WTC11 (cell line): ENCODE results near the gene GAB2. TPM values are rescaled to one million over a fixed set of nuclear protein-coding genes. Genes with fewer than 3 reads are reported as not detected.

Experiments
- ATAC-seq: fragments of 200-7000 bp; cut with Tn5 transposase; 2 replicates; pipeline ENCODE4 v1.10.0; 2021; ENCODE audit warnings: mild to moderate bottlenecking, moderate library complexity
- CTCF ChIA-PET: fragments of 300-600 bp; sonication (Branson Sonifier 250); formaldehyde crosslinking; loops from one replicate; lab custom pipeline; 2021; ENCODE audit warnings: antibody characterized with exemption; lab: Charles Lee
- POLR2A ChIA-PET: fragments of 350-600 bp; sonication (Branson Sonifier 250); formaldehyde crosslinking; loops from one replicate; lab custom pipeline; 2021; ENCODE audit warnings: antibody characterized with exemption; lab: Charles Lee
- DNase-seq: peaks from one replicate; pipeline ENCODE4 v3.0.0; 2021; ENCODE audit warnings: low spot score
- H3K27ac Mint-ChIP-seq: 2 replicates; pipeline ENCODE4 v1.8.0; 2021; ENCODE audit warnings: mixed read lengths
- H3K27me3 Mint-ChIP-seq: 2 replicates; pipeline ENCODE4 v1.8.0; 2021; ENCODE audit warnings: low read depth, mild to moderate bottlenecking, moderate library complexity, mixed read lengths
- H3K36me3 Mint-ChIP-seq: 2 replicates; pipeline ENCODE4 v1.8.0; 2021; ENCODE audit warnings: mixed read lengths
- H3K4me1 Mint-ChIP-seq: 2 replicates; pipeline ENCODE4 v1.8.0; 2022; ENCODE audit warnings: mixed read lengths
- H3K4me3 Mint-ChIP-seq: 2 replicates; pipeline ENCODE4 v1.8.0; 2021; ENCODE audit warnings: mild to moderate bottlenecking, moderate library complexity, mixed read lengths
- H3K9me3 Mint-ChIP-seq: 2 replicates; pipeline ENCODE4 v1.8.0; 2021; ENCODE audit warnings: mixed read lengths
- AR ChIP-seq: fragments of 250-450 bp; sonication (Bioruptor Pico); IDR thresholded peaks from 2 replicates; pipeline ENCODE4 v1.9.0; 2021; ENCODE audit warnings: mild to moderate bottlenecking
- ATF2 ChIP-seq: sonication (generic); formaldehyde crosslinking; IDR thresholded peaks from 2 replicates; pipeline ENCODE4 v1.8.1; 2022; ENCODE audit warnings: low read depth, missing genetic modification reagents, borderline replicate concordance
- CREB1 ChIP-seq: sonication (generic); formaldehyde crosslinking; IDR thresholded peaks from 2 replicates; pipeline ENCODE4 v1.8.0; 2023; ENCODE audit warnings: mild to moderate bottlenecking, missing genetic modification reagents
- E2F5 ChIP-seq: sonication (generic); formaldehyde crosslinking; IDR thresholded peaks from 2 replicates; pipeline ENCODE4 v1.8.1; 2022; ENCODE audit warnings: mild to moderate bottlenecking, moderate library complexity, missing genetic modification reagents
- FOXP4 ChIP-seq: sonication (generic); formaldehyde crosslinking; IDR thresholded peaks from 2 replicates; pipeline ENCODE4 v1.8.0; 2022; ENCODE audit warnings: mild to moderate bottlenecking, missing genetic modification reagents
- IRF1 ChIP-seq: sonication (generic); formaldehyde crosslinking; IDR thresholded peaks from 2 replicates; pipeline ENCODE4 v1.8.0; 2023; ENCODE audit warnings: missing genetic modification reagents
- JAZF1 ChIP-seq: fragments of 250-450 bp; sonication (Bioruptor Pico); IDR thresholded peaks from 2 replicates; pipeline ENCODE4 v1.9.0; 2021; ENCODE audit warnings: moderate library complexity, mild to moderate bottlenecking, inconsistent platforms
- JUN ChIP-seq: sonication (generic); formaldehyde crosslinking; IDR thresholded peaks from 2 replicates; pipeline ENCODE4 v1.8.0; 2023; ENCODE audit warnings: mild to moderate bottlenecking, missing genetic modification reagents
- NFATC4 ChIP-seq: fragments of 250-450 bp; sonication (Bioruptor Pico); IDR thresholded peaks from 2 replicates; pipeline ENCODE4 v1.9.0; 2021; ENCODE audit warnings: mild to moderate bottlenecking
- NR2C2 ChIP-seq: sonication (generic); formaldehyde crosslinking; IDR thresholded peaks from 2 replicates; pipeline ENCODE4 v1.8.0; 2022; ENCODE audit warnings: mild to moderate bottlenecking, missing genetic modification reagents
- NR3C1 ChIP-seq: sonication (generic); formaldehyde crosslinking; conservative IDR thresholded peaks from 2 replicates; pipeline ENCODE4 v1.8.1; 2023; ENCODE audit warnings: low read depth, mild to moderate bottlenecking, missing genetic modification reagents
- PREB ChIP-seq: sonication (generic); formaldehyde crosslinking; IDR thresholded peaks from 2 replicates; pipeline ENCODE4 v1.8.1; 2022; ENCODE audit warnings: mild to moderate bottlenecking, missing genetic modification reagents, moderate library complexity, borderline replicate concordance
- RELA ChIP-seq: sonication (generic); formaldehyde crosslinking; IDR thresholded peaks from 2 replicates; pipeline ENCODE4 v1.8.1; 2022; ENCODE audit warnings: missing genetic modification reagents, mild to moderate bottlenecking, borderline replicate concordance
- RORB ChIP-seq: fragments of 250-450 bp; sonication (Bioruptor Pico); IDR thresholded peaks from 2 replicates; pipeline ENCODE4 v1.9.0; 2021; ENCODE audit warnings: mild to moderate bottlenecking
- SOX15 ChIP-seq: fragments of 250-450 bp; sonication (Bioruptor Pico); IDR thresholded peaks from 2 replicates; pipeline ENCODE4 v1.9.0; 2021; ENCODE audit warnings: mild to moderate bottlenecking
- TCF7 ChIP-seq: sonication (generic); formaldehyde crosslinking; IDR thresholded peaks from 2 replicates; pipeline ENCODE4 v1.8.0; 2022; ENCODE audit warnings: mild to moderate bottlenecking, low read depth, missing genetic modification reagents, moderate library complexity
- TEAD4 ChIP-seq: sonication (generic); formaldehyde crosslinking; IDR thresholded peaks from 2 replicates; pipeline ENCODE4 v1.8.0; 2022; ENCODE audit warnings: mild to moderate bottlenecking, missing genetic modification reagents
- TP53 ChIP-seq: sonication (generic); formaldehyde crosslinking; IDR thresholded peaks from 2 replicates; pipeline ENCODE4 v1.8.1; 2023; ENCODE audit warnings: mild to moderate bottlenecking, missing genetic modification reagents
- USF1 ChIP-seq: sonication (generic); formaldehyde crosslinking; IDR thresholded peaks from 2 replicates; pipeline ENCODE4 v1.8.0; 2022; ENCODE audit warnings: mild to moderate bottlenecking, missing genetic modification reagents
- USF2 ChIP-seq: sonication (generic); formaldehyde crosslinking; IDR thresholded peaks from 2 replicates; pipeline ENCODE4 v1.8.1; 2023; ENCODE audit warnings: mild to moderate bottlenecking, missing genetic modification reagents, moderate library complexity
- ZBTB21 ChIP-seq: sonication (generic); formaldehyde crosslinking; IDR thresholded peaks from 2 replicates; pipeline ENCODE4 v1.8.1; 2023; ENCODE audit warnings: mild to moderate bottlenecking, missing genetic modification reagents, borderline replicate concordance
- ZNF512 ChIP-seq: sonication (generic); formaldehyde crosslinking; IDR thresholded peaks from 2 replicates; pipeline ENCODE4 v1.8.1; 2022; ENCODE audit warnings: missing genetic modification reagents, borderline replicate concordance
- total RNA-seq: library from RNA; stranded (reverse); gene quantifications from 3 replicates; pipeline ENCODE4 v1.2.3, GENCODE V29; 2021

The GAB2 gene
- total RNA-seq, 1 experiment from 2014 or later = 10.6 TPM

- Mint-ChIP-seq H3K27me3 (no peaks in the 10 kb centered on the region), H3K27ac (no peak overlapping the region), H3K36me3 (0 out of 2 replicates have a peak, but pooled peaks cover 3% of the 10 kb centered on the region), H3K9me3 (peaks cover 10% of the 10 kb centered on the region), H3K4me1 (no peaks in the 10 kb centered on the region), H3K4me3 (no peak overlapping the region)
- ATAC-seq (no peak), DNase-seq (no peak)
- POLR2A ChIA-PET = interaction anchor here (0.7 kb wide), 1 partner anchor 25 kb away, joined by 3 read pairs; no protein-coding TSS in a partner anchor
- no peak for TF ChIP-seq JAZF1 (CRISPR knock-in tag)
- no peak for TF ChIP-seq TEAD4
- TF ChIP-seq SOX15 = no peak
- no peak for TF ChIP-seq RELA (CRISPR knock-in tag)
- TF ChIP-seq ATF2 (CRISPR knock-in tag) = no peak
- no peak for TF ChIP-seq NR2C2 (CRISPR knock-in tag)
- no peak for TF ChIP-seq FOXP4
- TF ChIP-seq RORB (CRISPR knock-in tag) = no peak
- CTCF ChIA-PET = no interaction called here
These were observed 85.9 kb downstream of the GAB2 start for GRCh38 chr11:78331711-78332110.

- Mint-ChIP-seq H3K4me3 (no peak overlapping the region), H3K4me1 (no peaks in the 10 kb centered on the region), H3K36me3 (no peaks in the 10 kb centered on the region), H3K27me3 (no peaks in the 10 kb centered on the region), H3K27ac (no peak overlapping the region), H3K9me3 (peaks cover 5% of the 10 kb centered on the region)
- POLR2A ChIA-PET = no interaction called here
- TF ChIP-seq USF2 (CRISPR knock-in tag) = no peak
- TF ChIP-seq JUN (CRISPR knock-in tag) = no peak
- TF ChIP-seq IRF1 (CRISPR knock-in tag) = no peak
- no peak for TF ChIP-seq ZBTB21 (CRISPR knock-in tag)
- TF ChIP-seq PREB = no peak
- no peak for ATAC-seq
- CTCF ChIA-PET = no interaction called here
- no peak for DNase-seq
These were observed 87.3 kb downstream of the GAB2 start for GRCh38 chr11:78330361-78330760.

GRCh38 chr11:78327945-78328344, 89.7 kb downstream of the GAB2 start:
- Mint-ChIP-seq H3K36me3 (no peaks in the 10 kb centered on the region), H3K27me3 (no peaks in the 10 kb centered on the region), H3K9me3 (no peaks in the 10 kb centered on the region), H3K4me1 (no peaks in the 10 kb centered on the region), H3K27ac (no peak overlapping the region), H3K4me3 (no peak overlapping the region)
- ChIA-PET POLR2A (no interaction called here), CTCF (no interaction called here)
- DNase-seq (no peak), ATAC-seq (no peak)
- TF ChIP-seq TP53 = no peak
- no peak for TF ChIP-seq NFATC4
- no peak for TF ChIP-seq NR3C1
- no peak for TF ChIP-seq USF1 (CRISPR knock-in tag)
- no peak for TF ChIP-seq ZNF512 (CRISPR knock-in tag)
- TF ChIP-seq TCF7 (CRISPR knock-in tag) = no peak
- TF ChIP-seq AR (CRISPR knock-in tag) = no peak
- no peak for TF ChIP-seq E2F5 (CRISPR knock-in tag)
- no peak for TF ChIP-seq CREB1 (CRISPR knock-in tag)
